Endothelial cell (in vitro differentiated cells): ENCODE data around the gene PPP1R2. TPM values are rescaled to one million over a fixed set of nuclear protein-coding genes. Genes with fewer than 3 reads are reported as not detected.
A peak's percentile ranks its signal among the peaks of the same experiment; 100 is the strongest.

Experiments
- DNase-seq: peaks from one replicate; pipeline ENCODE4 v3.0.0; 2021; ENCODE audit warnings: low spot score
- H3K27ac Mint-ChIP-seq: one replicate; pipeline ENCODE4 v1.8.0; 2021; ENCODE audit warnings: mixed read lengths, inconsistent platforms; ENCODE audit not compliant: unreplicated experiment
- H3K27me3 Mint-ChIP-seq: one replicate; pipeline ENCODE4 v1.8.0; 2021; ENCODE audit warnings: mild to moderate bottlenecking, moderate library complexity, mixed read lengths, inconsistent platforms; ENCODE audit not compliant: unreplicated experiment
- H3K36me3 Mint-ChIP-seq: one replicate; pipeline ENCODE4 v1.8.0; 2021; ENCODE audit warnings: mild to moderate bottlenecking, low read depth, mixed read lengths, inconsistent platforms; ENCODE audit not compliant: unreplicated experiment
- H3K4me1 Mint-ChIP-seq: one replicate; pipeline ENCODE4 v1.8.0; 2021; ENCODE audit warnings: mild to moderate bottlenecking, mixed read lengths, inconsistent platforms; ENCODE audit not compliant: unreplicated experiment
- H3K4me3 Mint-ChIP-seq: one replicate; pipeline ENCODE4 v1.8.0; 2021; ENCODE audit warnings: mild to moderate bottlenecking, mixed read lengths, inconsistent platforms; ENCODE audit not compliant: unreplicated experiment
- H3K9me3 Mint-ChIP-seq: one replicate; pipeline ENCODE4 v1.8.0; 2021; ENCODE audit warnings: mixed read lengths, inconsistent platforms; ENCODE audit not compliant: unreplicated experiment
- total RNA-seq: library from RNA; stranded (reverse); fragmentation: NEBNext Ultra II Directional; extraction: Animal tissue kit (Norgen Biotek cat#: 25700); gene quantifications from one replicate; pipeline ENCODE4 v1.2.1, GENCODE V29; 2021; ENCODE audit not compliant: unreplicated experiment
- TF ChIP-seq, protein P1 (sequence below): fragments of 200-600 bp; sonication (generic); IDR thresholded peaks from one replicate; pipeline ENCODE4 v1.5.0; 2021; ENCODE audit warnings: antibody characterized with exemption; ENCODE audit not compliant: unreplicated experiment

Gene PPP1R2
- total RNA-seq, 1 donor from 2014 or later, result 29.7 TPM

- Mint-ChIP-seq H3K4me3 (no peak overlapping the region), H3K27ac (no peak overlapping the region), H3K4me1 (peaks cover 28% of the 10 kb centered on the region), H3K36me3 (no peaks in the 10 kb centered on the region), H3K27me3 (peaks cover 3% of the 10 kb centered on the region), H3K9me3 (no peaks in the 10 kb centered on the region)
- TF ChIP-seq, protein P1, sequence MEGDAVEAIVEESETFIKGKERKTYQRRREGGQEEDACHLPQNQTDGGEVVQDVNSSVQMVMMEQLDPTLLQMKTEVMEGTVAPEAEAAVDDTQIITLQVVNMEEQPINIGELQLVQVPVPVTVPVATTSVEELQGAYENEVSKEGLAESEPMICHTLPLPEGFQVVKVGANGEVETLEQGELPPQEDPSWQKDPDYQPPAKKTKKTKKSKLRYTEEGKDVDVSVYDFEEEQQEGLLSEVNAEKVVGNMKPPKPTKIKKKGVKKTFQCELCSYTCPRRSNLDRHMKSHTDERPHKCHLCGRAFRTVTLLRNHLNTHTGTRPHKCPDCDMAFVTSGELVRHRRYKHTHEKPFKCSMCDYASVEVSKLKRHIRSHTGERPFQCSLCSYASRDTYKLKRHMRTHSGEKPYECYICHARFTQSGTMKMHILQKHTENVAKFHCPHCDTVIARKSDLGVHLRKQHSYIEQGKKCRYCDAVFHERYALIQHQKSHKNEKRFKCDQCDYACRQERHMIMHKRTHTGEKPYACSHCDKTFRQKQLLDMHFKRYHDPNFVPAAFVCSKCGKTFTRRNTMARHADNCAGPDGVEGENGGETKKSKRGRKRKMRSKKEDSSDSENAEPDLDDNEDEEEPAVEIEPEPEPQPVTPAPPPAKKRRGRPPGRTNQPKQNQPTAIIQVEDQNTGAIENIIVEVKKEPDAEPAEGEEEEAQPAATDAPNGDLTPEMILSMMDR, result no peak
- no peak for DNase-seq
Observed at GRCh38 chr3:195548006-195548405, 4.9 kb upstream of the PPP1R2 start.

- H3K27me3 Mint-ChIP-seq, result peaks cover 2% of the 10 kb centered on the region
- peaks cover 38% of the 10 kb centered on the region for H3K4me1 Mint-ChIP-seq
- H3K27ac Mint-ChIP-seq, result no peak overlapping the region
- H3K4me3 Mint-ChIP-seq, result no peak overlapping the region
- H3K9me3 Mint-ChIP-seq, result no peaks in the 10 kb centered on the region
- TF ChIP-seq, protein P1, result no peak
- no peaks in the 10 kb centered on the region for H3K36me3 Mint-ChIP-seq
- no peak for DNase-seq
Observed at GRCh38 chr3:195546130-195546560, 3.0 kb upstream of the PPP1R2 start.

- TF ChIP-seq, protein P1, result no peak
- H3K27me3 Mint-ChIP-seq, result peaks cover 2% of the 10 kb centered on the region
- peaks cover 39% of the 10 kb centered on the region for H3K4me1 Mint-ChIP-seq
- H3K4me3 Mint-ChIP-seq, result peak overlapping the region; percentile 90
- no peaks in the 10 kb centered on the region for H3K36me3 Mint-ChIP-seq
- H3K27ac Mint-ChIP-seq, result no peak overlapping the region
- H3K9me3 Mint-ChIP-seq, result no peaks in the 10 kb centered on the region
- no peak for DNase-seq
Observed at GRCh38 chr3:195544634-195545033, 1.5 kb upstream of the PPP1R2 start.

- Mint-ChIP-seq H3K9me3 (no peaks in the 10 kb centered on the region), H3K27me3 (peaks cover 2% of the 10 kb centered on the region), H3K4me1 (peaks cover 39% of the 10 kb centered on the region), H3K36me3 (no peaks in the 10 kb centered on the region), H3K27ac (no peak overlapping the region), H3K4me3 (peak overlapping the region; percentile 90)
- TF ChIP-seq, protein P1, result no peak
- DNase-seq, result no peak
Observed at GRCh38 chr3:195544230-195544536, 1.1 kb upstream of the PPP1R2 start.

DNA sequence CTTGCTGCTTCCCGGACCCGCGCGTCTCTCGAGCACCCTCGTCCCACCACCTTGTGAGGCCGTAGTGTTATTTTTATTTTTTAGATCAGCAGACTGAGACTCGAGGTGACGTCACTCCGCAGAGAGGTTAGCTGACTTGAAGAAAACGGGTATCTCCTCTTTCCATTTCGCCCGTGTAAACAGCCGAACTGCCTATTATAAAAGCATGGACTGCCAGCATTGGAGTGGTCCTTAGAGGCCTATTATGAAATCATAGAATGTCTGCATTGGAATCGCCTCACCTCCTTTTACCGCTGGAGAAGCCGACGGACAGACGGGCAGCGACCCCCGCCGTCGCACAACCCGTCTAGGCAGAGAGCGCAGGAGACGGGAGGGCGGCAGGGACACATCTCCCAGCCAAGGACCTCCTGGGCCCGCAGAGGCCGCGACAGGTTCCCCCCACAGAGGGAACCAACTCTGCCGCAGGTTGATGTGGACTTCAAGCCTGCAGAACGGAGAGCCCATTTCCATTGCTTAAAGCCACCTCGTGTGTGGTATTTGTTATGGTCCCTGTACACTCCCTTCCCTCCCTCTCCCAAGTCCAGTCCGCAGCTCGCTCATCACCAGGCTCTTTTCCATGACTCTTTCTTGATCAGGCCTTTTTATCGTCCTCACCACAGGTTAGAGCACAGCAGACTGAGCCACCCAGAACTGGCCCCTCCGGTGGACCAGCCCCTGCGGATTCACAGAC is 540 bp upstream of the PPP1R2 start:
- Mint-ChIP-seq H3K27me3 (peaks cover 2% of the 10 kb centered on the region), H3K4me3 (peak overlapping the region; percentile 90), H3K9me3 (no peaks in the 10 kb centered on the region), H3K36me3 (no peaks in the 10 kb centered on the region), H3K27ac (no peak overlapping the region), H3K4me1 (peaks cover 39% of the 10 kb centered on the region)
- TF ChIP-seq, protein P1, result no peak
- peak; percentile 19 for DNase-seq
